Natural killer cell treated with Interleukin-12 subunit alpha and Interleukin-12 subunit beta and Interleukin-15 and Interleukin-18, amount 100 ng/mL, for 72 hours (primary cell): ENCODE results near the gene SLFN12L. TPM values are rescaled to one million over a fixed set of nuclear protein-coding genes. Genes with fewer than 3 reads are reported as not detected.

Experiments used
- ATAC-seq, 2 donors: fragments of 150-1000 bp; cut with Tn5 transposase in 1 of 2; sonication (Bioruptor Pico), chemical (Tn5 transposase) in 1 of 2; 2 replicates each; pipeline ENCODE4 v1.10.0; 2021
- DNase-seq: peaks from one replicate; pipeline ENCODE4 v3.0.0; 2022; ENCODE audit warnings: low spot score
- H3K27ac Mint-ChIP-seq, 2 donors: 1 replicate in 1 of 2; 2 replicates in 1 of 2; pipeline ENCODE4 v1.8.0; 2022; ENCODE audit warnings: mixed read lengths in 2 of 2, mild to moderate bottlenecking in 1 of 2, moderate library complexity in 1 of 2
- H3K27me3 Mint-ChIP-seq, 2 donors: 1 replicate in 1 of 2; 2 replicates in 1 of 2; pipeline ENCODE4 v1.8.0; 2022; ENCODE audit warnings: mixed read lengths in 2 of 2
- H3K36me3 Mint-ChIP-seq: one replicate; pipeline ENCODE4 v1.8.0; 2022; ENCODE audit warnings: mixed read lengths
- H3K4me1 Mint-ChIP-seq, 2 donors: 1 replicate in 1 of 2; 2 replicates in 1 of 2; pipeline ENCODE4 v1.8.0; 2022; ENCODE audit warnings: low read depth in 2 of 2, mixed read lengths in 2 of 2, mild to moderate bottlenecking in 1 of 2
- H3K4me3 Mint-ChIP-seq: one replicate; pipeline ENCODE4 v1.8.0; 2022; ENCODE audit warnings: mixed read lengths
- H3K9me3 Mint-ChIP-seq: 2 replicates; pipeline ENCODE4 v1.8.0; 2022; ENCODE audit warnings: mixed read lengths
- total RNA-seq, 2 donors: library from RNA; stranded (reverse); gene quantifications; one replicate each; pipeline ENCODE4 v1.2.3, GENCODE V29; 2022

SLFN12L gene
- total RNA-seq, 2 donors from 2014 or later: 40.2 to 83.7 TPM

GRCh38 chr17:35557353-35557752, 19.9 kb upstream of the SLFN12L start:
- Mint-ChIP-seq H3K9me3 (no peaks in the 10 kb centered on the region), H3K27me3 (peaks cover 0 to 18% of the 10 kb centered on the region in 2 donors), H3K27ac (no peak overlapping the region), H3K4me3 (no peak overlapping the region), H3K36me3 (no peaks in the 10 kb centered on the region), H3K4me1 (no peaks in the 10 kb centered on the region)
- no peak for DNase-seq
- no peak for ATAC-seq

- no peaks in the 10 kb centered on the region for H3K4me1 Mint-ChIP-seq
- H3K27me3 Mint-ChIP-seq: peaks cover 0 to 18% of the 10 kb centered on the region in 2 donors
- H3K27ac Mint-ChIP-seq: no peak overlapping the region
- ATAC-seq (no peak), DNase-seq (no peak)
- H3K36me3 Mint-ChIP-seq: no peaks in the 10 kb centered on the region
- H3K4me3 Mint-ChIP-seq: no peak overlapping the region
- H3K9me3 Mint-ChIP-seq: no peaks in the 10 kb centered on the region
Measured at GRCh38 chr17:35555691-35556090, 18.2 kb upstream of the SLFN12L start.

- no peak overlapping the region for H3K27ac Mint-ChIP-seq
- H3K36me3 Mint-ChIP-seq: no peaks in the 10 kb centered on the region
- ATAC-seq (peak; percentile 60 to 87), DNase-seq (no peak)
- H3K4me3 Mint-ChIP-seq: no peak overlapping the region
- no peaks in the 10 kb centered on the region for H3K9me3 Mint-ChIP-seq
- H3K4me1 Mint-ChIP-seq: no peaks in the 10 kb centered on the region
- H3K27me3 Mint-ChIP-seq: peaks cover 0 to 13% of the 10 kb centered on the region in 2 donors
Measured at GRCh38 chr17:35554668-35555067, 17.2 kb upstream of the SLFN12L start.

GRCh38 chr17:35553310-35553709, 15.8 kb upstream of the SLFN12L start:
- no peak for DNase-seq
- H3K4me3 Mint-ChIP-seq: no peak overlapping the region
- no peaks in the 10 kb centered on the region for H3K36me3 Mint-ChIP-seq
- peaks cover 0 to 4% of the 10 kb centered on the region in 2 donors for H3K27me3 Mint-ChIP-seq
- no peak for ATAC-seq
- H3K9me3 Mint-ChIP-seq: no peaks in the 10 kb centered on the region
- no peak overlapping the region for H3K27ac Mint-ChIP-seq
- H3K4me1 Mint-ChIP-seq: no peaks in the 10 kb centered on the region

- Mint-ChIP-seq H3K4me3 (no peak overlapping the region), H3K27ac (no peak overlapping the region), H3K27me3 (no peaks in the 10 kb centered on the region), H3K9me3 (no peaks in the 10 kb centered on the region), H3K36me3 (no peaks in the 10 kb centered on the region), H3K4me1 (peaks cover 12 to 15% of the 10 kb centered on the region in 2 donors)
- DNase-seq (no peak), ATAC-seq (no peak)
Measured at GRCh38 chr17:35548978-35549377, 11.5 kb upstream of the SLFN12L start.

GRCh38 chr17:35548208-35548810, 10.8 kb upstream of the SLFN12L start:
- Mint-ChIP-seq H3K27ac (no peak overlapping the region), H3K9me3 (no peaks in the 10 kb centered on the region), H3K4me3 (no peak overlapping the region), H3K36me3 (no peaks in the 10 kb centered on the region), H3K4me1 (peaks cover 15% of the 10 kb centered on the region in 2 donors), H3K27me3 (no peaks in the 10 kb centered on the region)
- no peak for ATAC-seq
- no peak for DNase-seq

- H3K36me3 Mint-ChIP-seq: no peaks in the 10 kb centered on the region
- H3K9me3 Mint-ChIP-seq: no peaks in the 10 kb centered on the region
- H3K4me1 Mint-ChIP-seq: peaks cover 15 to 16% of the 10 kb centered on the region in 2 donors
- no peak overlapping the region for H3K4me3 Mint-ChIP-seq
- H3K27ac Mint-ChIP-seq: no peak overlapping the region
- ATAC-seq: no peak
- H3K27me3 Mint-ChIP-seq: no peaks in the 10 kb centered on the region
- no peak for DNase-seq
Measured at GRCh38 chr17:35546487-35546886, 9.0 kb upstream of the SLFN12L start.

GRCh38 chr17:35545150-35545549, 7.7 kb upstream of the SLFN12L start:
- no peaks in the 10 kb centered on the region for H3K36me3 Mint-ChIP-seq
- peaks cover 23 to 27% of the 10 kb centered on the region in 2 donors for H3K4me1 Mint-ChIP-seq
- no peaks in the 10 kb centered on the region for H3K9me3 Mint-ChIP-seq
- H3K27ac Mint-ChIP-seq: no peak overlapping the region
- H3K27me3 Mint-ChIP-seq: no peaks in the 10 kb centered on the region
- ATAC-seq (no peak), DNase-seq (no peak)
- H3K4me3 Mint-ChIP-seq: no peak overlapping the region

GRCh38 chr17:35543856-35544255, 6.4 kb upstream of the SLFN12L start:
- H3K27me3 Mint-ChIP-seq: no peaks in the 10 kb centered on the region
- no peak overlapping the region for H3K27ac Mint-ChIP-seq
- DNase-seq (no peak), ATAC-seq (no peak)
- no peaks in the 10 kb centered on the region for H3K36me3 Mint-ChIP-seq
- H3K4me3 Mint-ChIP-seq: no peak overlapping the region
- H3K4me1 Mint-ChIP-seq: peaks cover 35 to 40% of the 10 kb centered on the region in 2 donors
- H3K9me3 Mint-ChIP-seq: no peaks in the 10 kb centered on the region

GRCh38 chr17:35542990-35543389, 5.5 kb upstream of the SLFN12L start:
- DNase-seq: no peak
- Mint-ChIP-seq H3K4me3 (no peak overlapping the region), H3K27me3 (no peaks in the 10 kb centered on the region), H3K36me3 (no peaks in the 10 kb centered on the region), H3K9me3 (no peaks in the 10 kb centered on the region), H3K4me1 (peaks cover 41 to 49% of the 10 kb centered on the region in 2 donors), H3K27ac (peak overlapping the region in 1 of 2 donors; percentile 99)
- no peak for ATAC-seq

GRCh38 chr17:35541434-35541833, 4.0 kb upstream of the SLFN12L start:
- H3K27me3 Mint-ChIP-seq: no peaks in the 10 kb centered on the region
- H3K36me3 Mint-ChIP-seq: no peaks in the 10 kb centered on the region
- peaks cover 50 to 54% of the 10 kb centered on the region in 2 donors for H3K4me1 Mint-ChIP-seq
- ATAC-seq (no peak), DNase-seq (no peak)
- no peaks in the 10 kb centered on the region for H3K9me3 Mint-ChIP-seq
- peak overlapping the region; percentile 91 for H3K4me3 Mint-ChIP-seq
- H3K27ac Mint-ChIP-seq: peak overlapping the region; percentile 98 to 99

- H3K9me3 Mint-ChIP-seq: no peaks in the 10 kb centered on the region
Measured at GRCh38 chr17:35540589-35541404, 3.3 kb upstream of the SLFN12L start.

GRCh38 chr17:35539659-35540026, 2.2 kb upstream of the SLFN12L start:
- no peaks in the 10 kb centered on the region for H3K27me3 Mint-ChIP-seq
- peaks cover 3% of the 10 kb centered on the region for H3K36me3 Mint-ChIP-seq
- peak overlapping the region; percentile 98 to 99 for H3K27ac Mint-ChIP-seq
- ATAC-seq (no peak), DNase-seq (no peak)
- peaks cover 46 to 51% of the 10 kb centered on the region in 2 donors for H3K4me1 Mint-ChIP-seq
- H3K9me3 Mint-ChIP-seq: no peaks in the 10 kb centered on the region
- peak overlapping the region; percentile 91 for H3K4me3 Mint-ChIP-seq

More at GRCh38 chr17:35540589-35541404, 3.3 kb upstream of the SLFN12L start:
- Mint-ChIP-seq H3K4me3 (peak overlapping the region; percentile 91), H3K36me3 (no peaks in the 10 kb centered on the region), H3K27ac (peak overlapping the region; percentile 98 to 99), H3K27me3 (no peaks in the 10 kb centered on the region), H3K4me1 (peaks cover 49 to 53% of the 10 kb centered on the region in 2 donors)
- ATAC-seq (peak in 1 of 2 donors; percentile 48), DNase-seq (no peak)

- H3K36me3 Mint-ChIP-seq: peaks cover 15% of the 10 kb centered on the region
- H3K4me1 Mint-ChIP-seq: peaks cover 60 to 63% of the 10 kb centered on the region in 2 donors
- ATAC-seq: peak; percentile 63 to 82
- H3K27me3 Mint-ChIP-seq: no peaks in the 10 kb centered on the region
- H3K9me3 Mint-ChIP-seq: no peaks in the 10 kb centered on the region
- H3K27ac Mint-ChIP-seq: peak overlapping the region; percentile 98 to 99
- H3K4me3 Mint-ChIP-seq: peak overlapping the region; percentile 91
- peak; percentile 82 for DNase-seq
Measured at GRCh38 chr17:35536664-35537171, 760 bp downstream of the SLFN12L start.
